Stimulated activated CD4-positive, alpha-beta T cell treated with anti-CD3 and anti-CD28 coated beads, Interleukin-1b, Interleukin-23, amount 100 ng/mL, for 1 hour (primary cell): ENCODE data around the gene HUWE1.
A peak's percentile ranks its signal among the peaks of the same experiment; 100 is the strongest.
"Not testable (repeated sequence)": the region's sequence is repeated elsewhere in the genome, so short reads cannot be mapped to it uniquely, and the experiment has no call there.

Experiments used
- DNase-seq, 2 donors: peaks; one replicate each; pipeline ENCODE4 v3.0.0-alpha.2; 2020; ENCODE audit warnings: low read depth in 2 of 2

HUWE1 gene, protein sequence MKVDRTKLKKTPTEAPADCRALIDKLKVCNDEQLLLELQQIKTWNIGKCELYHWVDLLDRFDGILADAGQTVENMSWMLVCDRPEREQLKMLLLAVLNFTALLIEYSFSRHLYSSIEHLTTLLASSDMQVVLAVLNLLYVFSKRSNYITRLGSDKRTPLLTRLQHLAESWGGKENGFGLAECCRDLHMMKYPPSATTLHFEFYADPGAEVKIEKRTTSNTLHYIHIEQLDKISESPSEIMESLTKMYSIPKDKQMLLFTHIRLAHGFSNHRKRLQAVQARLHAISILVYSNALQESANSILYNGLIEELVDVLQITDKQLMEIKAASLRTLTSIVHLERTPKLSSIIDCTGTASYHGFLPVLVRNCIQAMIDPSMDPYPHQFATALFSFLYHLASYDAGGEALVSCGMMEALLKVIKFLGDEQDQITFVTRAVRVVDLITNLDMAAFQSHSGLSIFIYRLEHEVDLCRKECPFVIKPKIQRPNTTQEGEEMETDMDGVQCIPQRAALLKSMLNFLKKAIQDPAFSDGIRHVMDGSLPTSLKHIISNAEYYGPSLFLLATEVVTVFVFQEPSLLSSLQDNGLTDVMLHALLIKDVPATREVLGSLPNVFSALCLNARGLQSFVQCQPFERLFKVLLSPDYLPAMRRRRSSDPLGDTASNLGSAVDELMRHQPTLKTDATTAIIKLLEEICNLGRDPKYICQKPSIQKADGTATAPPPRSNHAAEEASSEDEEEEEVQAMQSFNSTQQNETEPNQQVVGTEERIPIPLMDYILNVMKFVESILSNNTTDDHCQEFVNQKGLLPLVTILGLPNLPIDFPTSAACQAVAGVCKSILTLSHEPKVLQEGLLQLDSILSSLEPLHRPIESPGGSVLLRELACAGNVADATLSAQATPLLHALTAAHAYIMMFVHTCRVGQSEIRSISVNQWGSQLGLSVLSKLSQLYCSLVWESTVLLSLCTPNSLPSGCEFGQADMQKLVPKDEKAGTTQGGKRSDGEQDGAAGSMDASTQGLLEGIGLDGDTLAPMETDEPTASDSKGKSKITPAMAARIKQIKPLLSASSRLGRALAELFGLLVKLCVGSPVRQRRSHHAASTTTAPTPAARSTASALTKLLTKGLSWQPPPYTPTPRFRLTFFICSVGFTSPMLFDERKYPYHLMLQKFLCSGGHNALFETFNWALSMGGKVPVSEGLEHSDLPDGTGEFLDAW (N-terminal part only)

DNA sequence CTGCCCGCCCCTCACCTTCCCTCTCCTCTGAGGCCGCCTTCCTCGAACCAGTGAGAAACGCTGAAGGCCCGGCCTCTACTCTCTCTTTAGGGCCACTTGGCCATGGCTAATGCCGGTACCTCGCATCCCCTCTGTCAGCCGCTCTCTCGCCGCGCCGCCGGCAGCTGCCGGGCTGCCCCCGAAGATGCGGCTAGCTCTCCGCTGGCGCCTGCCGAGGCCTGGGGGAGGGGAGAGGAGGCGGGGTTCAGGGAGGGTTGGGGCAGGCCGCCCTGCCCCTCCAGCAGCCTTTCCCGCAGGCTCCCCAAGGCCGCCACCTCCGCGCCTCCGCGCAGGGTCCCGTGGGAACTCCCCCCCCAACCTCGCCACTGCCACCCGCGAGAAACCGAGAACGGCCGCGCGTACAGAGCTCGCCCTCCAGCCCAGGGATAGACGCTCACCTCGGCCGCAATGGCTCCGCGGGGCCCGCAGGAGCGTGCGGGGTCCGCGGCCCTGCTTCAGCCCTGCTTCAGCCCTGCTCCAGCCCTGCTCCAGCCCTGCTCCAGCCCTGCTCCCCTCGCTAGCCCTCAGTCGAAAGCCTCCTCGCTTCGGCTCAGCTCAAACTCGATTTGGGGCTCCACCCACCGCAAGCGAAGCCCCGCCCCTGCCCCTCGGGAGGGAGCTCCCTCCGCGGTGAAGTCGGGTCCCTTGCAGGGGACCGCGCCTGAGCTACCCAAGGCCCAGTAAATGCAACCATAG lies at the start of gene HUWE1:
Gene HUWE1, minus strand, starts transcription at position 569 of the 735 bp plus-strand sequence. CDS start 32,612 bp downstream, outside the sequence.
- peak; percentile 44 to 81 for DNase-seq

DNA sequence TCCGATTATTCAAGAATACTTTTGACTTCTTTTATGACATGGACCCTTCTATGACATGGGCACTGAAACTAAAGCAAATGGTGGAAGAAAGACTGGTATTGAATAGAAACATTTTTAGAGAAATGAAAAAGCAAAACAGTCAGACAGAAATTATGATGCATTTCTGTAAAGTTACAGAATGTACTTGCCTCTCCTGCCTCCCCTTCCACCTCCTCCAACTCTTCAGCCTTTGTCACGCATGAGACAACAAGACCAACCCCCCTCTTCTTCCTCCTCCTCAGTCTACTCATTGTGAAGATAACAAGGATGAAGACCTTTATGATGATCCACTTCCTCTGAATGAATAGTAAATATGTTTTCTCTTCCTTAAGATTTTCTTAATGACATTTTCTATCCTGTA lies 46.3 kb upstream of the HUWE1 start:
- no peak for DNase-seq

DNA sequence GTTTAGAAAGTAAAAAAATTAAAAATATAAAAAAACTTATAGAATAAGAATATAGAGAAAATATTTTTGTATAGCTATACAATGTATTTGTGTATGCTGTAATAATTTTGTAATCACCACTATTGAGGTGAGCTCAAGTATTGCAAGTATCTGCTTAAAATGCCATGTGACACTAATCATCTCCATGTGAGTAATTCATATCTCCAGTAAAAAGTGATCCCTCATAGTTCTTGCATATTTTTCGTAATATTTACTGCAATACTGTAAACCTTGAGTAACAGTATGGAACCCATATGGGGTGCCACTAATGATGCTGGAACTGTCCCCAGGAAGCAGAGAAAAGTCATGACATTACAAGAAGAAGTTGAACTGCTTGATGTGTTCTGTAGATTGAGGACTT lies 43.2 kb upstream of the HUWE1 start:
- DNase-seq: no peak

DNA sequence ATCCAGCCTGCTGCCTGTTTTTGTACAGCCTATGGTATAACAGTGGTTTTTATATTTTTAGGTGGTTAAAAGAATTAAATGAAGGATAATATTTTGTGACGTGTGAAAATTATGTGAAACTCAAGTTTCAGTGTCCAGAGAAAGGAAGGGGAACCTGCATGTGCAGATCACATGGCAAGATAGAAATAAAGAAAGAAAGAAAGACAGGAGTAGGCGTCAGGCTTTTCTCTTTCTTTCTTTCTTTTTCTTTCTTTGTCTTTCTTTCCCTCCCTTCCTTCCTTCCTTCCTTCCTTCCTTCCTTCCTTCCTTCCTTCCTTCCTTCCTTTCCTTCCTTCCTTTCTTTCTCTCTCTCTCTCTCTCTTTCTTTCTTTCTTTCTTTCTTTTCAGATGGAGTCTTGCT lies 42.0 kb upstream of the HUWE1 start:
- no peak for DNase-seq

DNA sequence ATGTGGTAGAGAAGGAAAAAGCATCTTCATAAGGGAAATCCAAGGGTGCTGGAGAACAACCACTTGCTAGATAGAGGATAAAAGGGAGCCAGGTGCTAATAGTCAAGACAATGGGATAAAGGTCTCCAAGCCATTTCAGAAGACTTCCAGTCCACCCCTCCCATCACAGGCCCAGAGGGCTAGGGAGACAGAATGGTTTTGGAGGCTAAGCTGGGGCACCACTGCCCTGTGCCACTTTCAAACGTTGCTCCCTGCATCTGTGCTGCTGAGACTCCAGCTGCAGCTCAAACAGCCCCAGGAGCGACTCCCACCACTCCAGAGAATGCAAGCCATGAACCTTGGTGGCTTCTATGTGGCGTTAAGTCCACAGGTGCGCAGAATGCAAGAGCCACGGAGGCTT lies 38.4 kb upstream of the HUWE1 start:
- DNase-seq: no peak

DNA sequence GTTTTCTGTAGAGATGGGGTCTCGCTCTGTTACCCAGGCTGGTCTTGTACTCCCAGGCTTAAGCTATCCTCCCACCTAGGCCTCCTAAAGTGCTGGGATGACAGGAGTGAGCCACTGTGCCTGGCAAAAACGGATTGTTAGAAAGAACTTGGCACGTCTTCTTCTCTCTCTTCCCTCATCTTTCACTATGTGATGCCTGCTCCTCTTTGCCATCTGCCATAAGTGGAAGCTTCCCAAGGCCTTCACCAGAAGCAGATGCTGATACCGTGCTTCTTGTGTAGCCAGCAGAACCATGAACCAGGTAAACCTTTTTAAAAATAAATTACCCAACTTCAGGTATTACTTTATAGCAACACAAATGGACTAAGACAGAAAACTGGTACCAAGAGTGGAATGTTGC lies 36.9 kb upstream of the HUWE1 start:
- DNase-seq: no peak

DNA sequence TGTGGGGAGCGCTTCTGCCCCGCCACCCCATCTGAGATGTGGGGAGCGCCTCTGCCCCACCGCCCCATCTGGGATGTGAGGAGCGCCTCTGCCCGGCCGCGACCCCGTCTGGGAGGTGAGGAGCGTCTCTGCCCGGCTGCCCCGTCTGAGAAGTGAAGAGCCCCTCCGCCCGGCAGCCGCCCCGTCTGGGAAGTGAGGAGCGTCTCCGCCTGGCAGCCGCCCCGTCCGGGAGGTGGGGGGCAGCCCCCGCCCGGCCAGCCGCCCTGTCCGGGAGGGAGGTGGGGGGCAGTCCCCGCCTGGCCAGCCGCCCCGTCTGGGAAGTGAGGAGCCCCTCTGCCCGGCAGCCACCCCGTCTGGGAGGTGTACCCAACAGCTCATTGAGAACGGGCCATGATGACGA lies 35.1 kb upstream of the HUWE1 start:
- DNase-seq: not testable (repeated sequence)

DNA sequence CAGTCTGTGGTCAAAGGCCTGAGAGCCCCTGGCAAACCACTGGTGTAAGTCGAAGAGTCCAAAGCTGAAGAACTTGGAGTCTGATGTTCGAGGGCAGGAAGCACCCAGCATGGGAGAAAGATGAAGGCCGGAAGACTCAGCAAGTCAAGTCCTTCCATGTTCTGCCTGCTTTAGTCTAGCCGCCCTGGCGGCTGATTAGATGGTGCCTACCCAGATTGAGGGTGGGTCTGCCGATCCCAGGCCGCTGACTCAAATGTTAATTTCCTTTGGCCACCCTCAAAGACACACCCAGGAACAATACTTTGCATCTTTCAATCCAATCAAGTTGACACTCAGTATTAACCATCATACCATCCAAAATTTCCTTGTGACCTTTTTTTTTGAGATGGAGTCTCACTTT lies 33.1 kb upstream of the HUWE1 start:
- DNase-seq: not testable (repeated sequence)

DNA sequence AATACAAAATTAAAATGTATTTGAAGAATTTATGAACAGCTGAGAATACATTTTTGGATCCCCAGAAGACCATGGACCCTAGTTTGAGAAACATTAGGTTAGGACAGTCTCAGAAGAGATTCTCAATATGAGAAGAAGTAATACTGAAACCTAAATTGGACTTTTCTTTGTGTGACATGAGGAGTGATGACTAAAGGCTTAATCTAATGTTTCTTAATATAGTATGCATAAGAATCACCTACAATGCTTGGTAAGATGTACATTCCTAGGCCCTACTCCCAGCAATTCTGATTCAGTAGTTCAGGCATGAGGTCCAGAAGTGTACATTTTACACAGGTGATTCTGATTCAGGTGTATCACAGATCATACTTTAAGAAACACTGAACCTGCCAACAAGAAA lies 31.6 kb upstream of the HUWE1 start:
- DNase-seq: no peak

DNA sequence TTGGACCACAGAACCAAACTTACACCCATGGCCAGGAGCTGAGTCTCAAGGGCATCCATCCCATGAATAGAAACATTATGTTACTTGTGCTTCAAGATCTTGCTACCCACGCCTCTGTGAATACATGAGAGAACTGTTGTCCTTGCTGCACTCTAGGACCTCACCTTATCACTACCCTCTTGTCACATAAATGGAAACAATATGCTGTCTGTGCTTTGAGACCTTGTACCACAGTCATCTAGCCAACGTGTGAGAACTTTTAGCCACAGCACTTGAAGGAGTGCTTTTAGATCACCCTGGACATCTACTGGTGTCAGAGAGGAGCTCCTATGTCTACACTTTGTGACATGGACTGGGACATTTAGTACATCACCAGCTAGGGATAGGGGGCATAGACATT lies 30.7 kb upstream of the HUWE1 start:
- no peak for DNase-seq

DNA sequence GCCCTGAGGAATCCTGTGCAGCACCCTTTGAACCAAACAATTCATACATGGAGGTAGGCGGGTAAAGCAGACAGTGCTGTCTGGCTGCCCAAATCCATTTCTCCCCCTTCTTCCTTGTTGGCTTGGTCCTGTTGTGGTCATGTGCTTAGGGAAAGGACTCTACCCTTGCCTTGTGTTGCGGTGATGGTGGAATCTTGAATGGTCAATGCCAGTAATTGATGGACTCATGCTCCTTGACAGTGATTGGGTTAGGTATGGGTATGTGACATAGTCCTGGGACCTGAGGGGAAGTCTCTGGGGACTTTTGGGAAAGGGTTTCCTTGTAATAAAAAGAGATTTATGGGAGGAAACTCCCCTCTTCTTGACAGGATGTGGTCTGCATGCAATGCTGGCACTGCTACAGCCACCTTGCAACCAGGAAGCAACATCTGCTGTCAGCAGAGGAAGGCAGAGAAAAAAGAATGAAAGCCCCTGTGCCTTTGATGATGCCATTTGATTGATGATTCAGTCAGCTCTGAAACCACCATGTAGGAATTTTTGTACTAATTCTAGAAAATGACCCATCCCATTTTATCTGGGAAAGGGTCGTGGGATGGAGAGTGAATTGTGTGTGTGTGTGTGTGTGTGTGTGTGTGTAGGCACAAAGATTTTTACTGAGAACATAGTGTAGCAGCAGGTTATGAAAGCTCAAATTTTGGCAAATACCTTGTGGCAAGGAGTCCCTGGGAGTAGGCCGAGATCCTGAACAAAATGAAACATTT lies 30.0 kb upstream of the HUWE1 start:
- DNase-seq: no peak

DNA sequence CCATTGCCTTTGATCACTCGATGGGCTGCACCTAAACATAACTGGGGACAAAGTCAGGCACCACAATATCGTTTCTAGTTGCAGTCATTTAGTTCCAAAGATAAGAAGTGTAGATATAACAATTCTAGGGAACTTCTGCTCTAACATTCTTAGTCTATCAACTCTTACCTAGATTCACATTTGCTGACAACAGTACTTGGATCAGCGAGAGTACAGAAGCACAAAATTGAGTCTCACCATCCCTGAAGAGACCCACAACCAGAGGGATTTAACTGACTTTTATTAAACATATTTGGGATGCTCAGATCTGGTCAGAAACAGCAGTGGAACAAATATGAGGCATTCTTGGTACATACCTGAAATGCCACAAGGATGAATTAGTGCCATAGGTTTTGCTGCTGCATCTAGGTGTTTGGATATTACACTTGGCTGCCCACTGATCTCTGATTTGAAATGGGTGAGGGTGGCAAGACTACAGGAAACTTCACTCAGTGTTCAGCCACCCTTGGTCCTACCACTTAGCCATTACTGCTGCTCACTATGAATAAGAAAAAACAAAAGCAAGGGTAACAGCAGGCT lies 28.9 kb upstream of the HUWE1 start:
- DNase-seq: no peak

DNA sequence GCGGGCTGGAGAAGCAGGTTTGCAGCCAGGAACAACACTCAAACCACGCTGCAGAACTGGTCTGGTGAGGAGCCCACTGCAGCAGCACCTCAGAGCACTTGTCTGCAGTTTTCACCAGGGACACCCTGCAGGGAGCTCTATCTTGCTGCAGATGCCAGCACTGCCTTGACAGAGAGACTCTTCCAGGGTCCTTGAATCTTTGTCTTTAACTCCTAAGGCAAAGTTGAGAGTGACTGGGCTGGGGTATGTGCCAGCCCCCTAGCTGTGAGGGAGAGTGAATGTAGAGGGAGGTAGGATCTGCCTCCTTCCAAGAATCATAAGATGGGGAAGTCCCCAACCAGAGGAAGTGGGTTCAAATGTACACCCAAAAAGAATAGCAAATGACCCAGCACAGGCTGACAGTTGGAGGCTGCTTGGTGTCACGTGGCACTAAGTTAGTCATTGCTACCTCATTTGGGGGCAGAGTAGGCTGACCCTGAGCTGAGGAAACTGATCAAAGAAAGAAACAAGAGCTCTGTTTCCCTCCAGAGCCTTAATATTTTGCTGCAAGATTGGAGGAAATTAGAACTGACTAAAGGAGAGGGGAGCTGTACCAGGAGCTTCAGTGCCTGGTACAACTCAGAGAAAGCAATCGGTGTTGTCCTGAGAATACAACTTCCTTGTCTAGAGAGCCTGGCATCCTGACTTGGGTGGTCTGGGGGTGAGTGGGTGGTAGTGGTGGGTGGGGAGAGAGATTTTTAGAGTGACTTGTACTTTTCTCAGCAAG lies 28.2 kb upstream of the HUWE1 start:
- no peak for DNase-seq

DNA sequence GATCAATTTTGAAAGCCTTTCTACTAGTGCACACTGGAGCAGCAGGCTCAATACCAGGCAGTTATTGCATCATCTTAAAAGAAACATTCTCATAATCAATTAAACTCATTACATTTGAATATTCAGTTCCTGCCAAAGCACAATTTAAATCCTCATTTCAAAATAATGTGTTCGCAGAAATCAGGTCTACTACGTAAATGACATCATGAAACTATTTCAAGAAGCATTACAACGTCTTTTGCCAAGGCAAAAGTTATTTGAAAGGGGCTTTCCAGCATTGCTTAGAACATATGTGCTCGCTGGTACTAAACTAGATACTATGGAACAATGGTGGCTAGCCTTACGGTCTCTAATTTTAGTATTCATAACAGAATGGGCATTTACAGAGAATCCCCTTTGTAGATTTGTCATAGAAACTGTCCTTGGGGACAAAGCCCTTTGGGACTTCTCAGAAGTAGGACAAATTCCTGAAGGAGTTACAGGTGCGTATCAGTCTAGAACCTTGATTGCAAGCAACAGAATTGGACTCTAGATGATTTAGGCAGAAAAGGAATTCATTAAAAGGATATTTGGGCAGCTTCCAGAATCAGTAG lies 27.6 kb upstream of the HUWE1 start:
- DNase-seq: no peak

DNA sequence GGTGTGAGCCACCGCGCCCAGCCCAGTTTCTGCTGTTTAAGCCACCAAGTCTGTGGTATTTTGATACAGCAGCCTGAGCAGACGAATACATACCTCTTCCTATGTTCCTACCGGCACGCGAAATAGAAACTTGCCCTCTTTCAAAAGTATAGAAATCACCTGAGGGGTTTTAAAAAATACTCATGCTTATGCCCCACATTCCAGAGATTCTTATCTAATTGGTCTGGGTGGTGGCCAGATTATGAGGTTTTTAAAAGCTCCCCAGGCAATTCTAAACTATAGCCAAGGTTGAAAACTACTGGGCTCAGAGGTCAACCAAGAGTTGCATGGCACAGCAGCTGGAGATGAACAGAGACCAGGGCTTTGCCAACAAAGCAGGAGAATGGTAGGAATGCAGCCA lies 24.9 kb upstream of the HUWE1 start:
- no peak for DNase-seq

DNA sequence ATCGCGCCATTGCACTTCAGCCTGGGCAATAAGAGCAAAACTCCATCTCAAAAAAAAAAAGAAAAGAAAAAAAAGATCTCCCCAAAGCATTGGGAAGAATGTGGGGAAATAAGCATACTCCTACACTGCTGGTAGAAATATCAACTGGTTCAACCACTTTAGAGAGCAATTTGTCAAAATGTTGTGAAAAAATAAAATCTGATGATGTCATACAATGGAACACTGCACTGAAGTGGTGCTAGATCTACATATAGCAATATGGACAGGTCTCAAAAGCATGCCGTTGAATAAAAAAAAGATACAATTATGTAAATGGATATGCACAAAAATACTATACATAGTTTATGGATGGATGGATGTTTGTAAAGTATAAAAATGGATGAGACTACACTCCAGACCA lies 18.3 kb upstream of the HUWE1 start:
- no peak for DNase-seq

DNA sequence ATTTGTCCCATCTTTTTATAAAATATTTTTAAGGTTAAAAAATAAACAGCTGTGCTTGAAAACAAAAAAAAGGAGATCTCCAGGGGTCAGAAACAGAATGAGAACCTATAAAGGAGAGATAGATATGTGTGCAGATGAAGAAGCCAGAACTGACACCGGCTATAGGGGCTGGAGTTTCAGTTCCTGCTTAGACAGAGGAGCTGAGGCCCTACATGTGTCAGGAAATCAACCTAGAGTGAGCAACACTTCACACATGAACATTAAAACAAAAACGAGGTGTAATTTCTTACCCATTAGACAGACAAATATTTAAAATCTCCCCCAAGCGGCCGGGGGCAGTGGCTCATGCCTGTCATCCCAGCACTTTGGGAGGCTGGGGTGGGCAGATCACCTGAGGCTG lies 17.8 kb upstream of the HUWE1 start:
- DNase-seq: no peak

DNA sequence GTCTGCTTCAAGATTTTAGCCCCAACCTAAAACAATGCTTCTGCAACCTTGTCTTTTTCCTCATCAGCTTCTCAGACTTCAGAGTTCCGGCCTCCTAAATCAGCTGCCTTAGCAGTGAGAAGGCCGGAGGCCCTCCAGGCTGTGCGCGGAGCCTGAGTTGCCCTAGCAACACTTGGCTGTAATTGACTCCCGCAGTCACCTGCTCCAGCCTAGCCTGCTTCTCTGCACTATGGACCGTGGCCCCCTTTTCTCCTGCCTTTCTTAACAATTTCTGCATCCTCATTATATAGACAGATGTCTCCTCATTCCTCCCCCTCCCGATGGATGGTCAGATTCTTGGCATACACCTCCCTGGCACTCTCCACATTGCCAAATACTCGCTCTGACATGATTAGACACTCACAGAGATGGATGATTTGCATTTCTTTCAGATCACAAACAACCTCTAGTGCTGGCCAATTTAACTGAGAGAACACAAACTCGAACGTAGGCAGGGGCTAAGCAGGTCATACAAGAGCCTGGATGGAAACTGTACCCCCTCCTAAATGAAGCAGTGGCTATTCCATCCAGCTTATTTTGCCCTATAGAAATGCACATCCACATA lies 9.5 kb upstream of the HUWE1 start:
- no peak for DNase-seq

DNA sequence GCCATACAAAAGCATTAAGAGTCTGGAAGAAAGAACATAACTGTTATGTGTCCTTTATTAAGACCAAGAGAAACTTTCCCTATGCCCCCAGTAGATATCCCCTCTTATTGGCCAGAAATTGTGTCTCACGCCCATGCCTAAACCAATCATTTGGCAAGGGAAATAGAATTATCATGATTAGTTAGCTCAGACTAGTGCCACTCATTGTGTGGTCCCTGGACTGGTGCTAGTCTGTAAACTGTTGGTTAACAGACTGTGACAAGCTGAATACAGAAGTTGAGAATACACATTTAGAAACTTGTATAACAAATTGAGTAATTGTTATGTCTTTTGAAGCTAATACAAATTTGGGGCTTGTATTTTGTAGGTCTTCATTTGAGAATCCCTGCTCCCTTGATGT lies 8.1 kb upstream of the HUWE1 start:
- no peak for DNase-seq
